Panc1 (cell line): ENCODE results near the gene PSD4. TPM values are rescaled to one million over a fixed set of nuclear protein-coding genes. Genes with fewer than 3 reads are reported as not detected.

Source experiments
- ATAC-seq: fragments of 200-7000 bp; cut with Tn5 transposase; 2 replicates; pipeline ENCODE4 v1.9.1; 2020; ENCODE audit warnings: mild to moderate bottlenecking, moderate library complexity
- BruUV-seq: library from RNA; stranded (reverse); fragments of 400-500 nt; replicated peaks from 2 replicates; lab custom pipeline; 2021; lab: Mats Ljungman, UMichigan
- CTCF ChIA-PET: fragments of 300-600 bp; sonication (Branson Sonifier 250); formaldehyde crosslinking; loops from one replicate; lab custom pipeline; 2022; ENCODE audit warnings: antibody characterized with exemption; lab: Charles Lee
- POLR2A ChIA-PET: fragments of 300-600 bp; sonication (Branson Sonifier 250); formaldehyde crosslinking; loops from one replicate; lab custom pipeline; 2022; ENCODE audit warnings: antibody characterized with exemption; lab: Charles Lee
- DNase-seq: peaks from one replicate; pipeline ENCODE4 v3.0.0-alpha.2; 2010; ENCODE audit warnings: low read depth, low spot score
- H3K27ac ChIP-seq: 2 replicates; pipeline ENCODE4 v1.5.1; 2011; ENCODE audit warnings: mild to moderate bottlenecking, low read length, inconsistent platforms
- H3K27me3 ChIP-seq: fragments of 200-500 bp; sonication (Bioruptor generic); 2 replicates; pipeline ENCODE4 v1.6.0; 2014; ENCODE audit warnings: low read length, inconsistent platforms; ENCODE audit not compliant: control insufficient read depth, insufficient read depth
- H3K36me3 ChIP-seq: fragments of 200-500 bp; sonication (Bioruptor generic); 2 replicates; pipeline ENCODE4 v1.5.1; 2014; ENCODE audit warnings: inconsistent platforms, mild to moderate bottlenecking, low read length, moderate library complexity; ENCODE audit not compliant: control insufficient read depth, insufficient read depth
- H3K4me1 ChIP-seq: 2 replicates; pipeline ENCODE4 v1.5.1; 2011; ENCODE audit warnings: inconsistent platforms, mild to moderate bottlenecking, low read length, moderate library complexity; ENCODE audit not compliant: control insufficient read depth, insufficient read depth
- H3K4me3 ChIP-seq, 2 experiments: 2 replicates each; pipeline ENCODE4 v1.5.1; 2011 to 2012; ENCODE audit warnings: low read depth in 2 of 2, low read length in 2 of 2, mild to moderate bottlenecking in 2 of 2, inconsistent platforms in 1 of 2, moderate library complexity in 1 of 2
- H3K9me3 ChIP-seq: fragments of 200-500 bp; sonication (Bioruptor generic); 2 replicates; pipeline ENCODE4 v1.5.1; 2014; ENCODE audit warnings: low read depth, mild to moderate bottlenecking, inconsistent platforms, low read length, moderate library complexity; ENCODE audit not compliant: control insufficient read depth, insufficient read depth
- POLR2AphosphoS5 ChIP-seq: IDR thresholded peaks from 2 replicates; pipeline ENCODE4 v1.6.1; 2012; ENCODE audit warnings: mild to moderate bottlenecking, low read depth, low read length, moderate library complexity
- SIN3A ChIP-seq: IDR thresholded peaks from 2 replicates; pipeline ENCODE4 v1.6.1; 2012; ENCODE audit warnings: low read depth, mild to moderate bottlenecking, low read length, moderate library complexity, borderline replicate concordance; ENCODE audit not compliant: insufficient read depth
- TCF7L2 ChIP-seq: IDR thresholded peaks from 2 replicates; pipeline ENCODE4 v1.6.1; 2011; ENCODE audit warnings: mild to moderate bottlenecking, low read depth, low read length, inconsistent platforms
- in situ Hi-C: cut with HindIII; loops from 2 replicates; pipeline ENCODE4 v1.10.0; 2016; ENCODE audit warnings: low sequenced_read_pairs, low pct_unique_long_range_greater_than_20kb
- intact Hi-C: fragments of 100-400 bp; cut with micrococcal nuclease; formaldehyde crosslinking; loops from one replicate; pipeline ENCODE4 v1.10.0; 2022; ENCODE audit not compliant: unreplicated experiment
- total RNA-seq: library from RNA; stranded (reverse); gene quantifications from one replicate; pipeline ENCODE4 v1.2.1, GENCODE V29; 2021; ENCODE audit not compliant: unreplicated experiment
- TF ChIP-seq, protein P1 (sequence below): fragments of 450-650 bp; IDR thresholded peaks from 2 replicates; pipeline ENCODE4 v1.5.1; 2017; ENCODE audit warnings: mild to moderate bottlenecking
- TF ChIP-seq, protein P2 (sequence below), 2 experiments: IDR thresholded peaks; 2 replicates each; pipeline ENCODE4 v1.6.1; 2011 to 2012; ENCODE audit warnings: low read depth in 2 of 2, control low read depth in 1 of 2, low read length in 1 of 2, mild to moderate bottlenecking in 1 of 2, moderate library complexity in 1 of 2; ENCODE audit not compliant: insufficient read depth in 1 of 2

The PSD4 gene
- total RNA-seq, 1 experiment from 2014 or later, result 3.6 TPM

DNA sequence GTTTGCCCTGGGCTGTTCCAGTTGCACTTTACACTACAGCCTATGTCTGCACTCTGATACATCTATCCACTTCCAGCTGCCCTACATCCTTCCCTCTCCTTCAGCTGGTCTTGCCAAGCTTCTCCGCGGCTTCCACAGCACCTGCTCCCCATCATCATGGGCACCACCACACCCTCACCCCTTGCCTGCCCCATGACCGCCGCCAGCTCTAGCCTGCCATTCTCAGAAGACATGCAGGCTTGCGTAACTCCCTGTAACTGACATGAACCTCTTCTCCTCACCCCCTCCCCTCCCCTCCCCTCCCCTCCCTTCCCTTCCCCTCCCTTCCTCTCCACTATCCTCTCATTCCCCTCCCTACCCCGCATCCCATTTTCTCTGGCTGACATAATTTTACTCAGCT, 59.0 kb downstream of the PSD4 start:
- Histone ChIP-seq H3K4me1 (no peaks in the 10 kb centered on the region), H3K4me3 (no peak overlapping the region), H3K9me3 (no peaks in the 10 kb centered on the region), H3K27ac (no peak overlapping the region), H3K27me3 (no peaks in the 10 kb centered on the region), H3K36me3 (no peaks in the 10 kb centered on the region)
- intact Hi-C loops (no loop called here), in situ Hi-C loops (no loop called here)
- ChIA-PET POLR2A (no interaction called here), CTCF (no interaction called here)
- ATAC-seq, result no peak
- no peak for TF ChIP-seq TCF7L2
- TF ChIP-seq SIN3A, result no peak
- TF ChIP-seq POLR2AphosphoS5, result no peak
- TF ChIP-seq, protein P1, sequence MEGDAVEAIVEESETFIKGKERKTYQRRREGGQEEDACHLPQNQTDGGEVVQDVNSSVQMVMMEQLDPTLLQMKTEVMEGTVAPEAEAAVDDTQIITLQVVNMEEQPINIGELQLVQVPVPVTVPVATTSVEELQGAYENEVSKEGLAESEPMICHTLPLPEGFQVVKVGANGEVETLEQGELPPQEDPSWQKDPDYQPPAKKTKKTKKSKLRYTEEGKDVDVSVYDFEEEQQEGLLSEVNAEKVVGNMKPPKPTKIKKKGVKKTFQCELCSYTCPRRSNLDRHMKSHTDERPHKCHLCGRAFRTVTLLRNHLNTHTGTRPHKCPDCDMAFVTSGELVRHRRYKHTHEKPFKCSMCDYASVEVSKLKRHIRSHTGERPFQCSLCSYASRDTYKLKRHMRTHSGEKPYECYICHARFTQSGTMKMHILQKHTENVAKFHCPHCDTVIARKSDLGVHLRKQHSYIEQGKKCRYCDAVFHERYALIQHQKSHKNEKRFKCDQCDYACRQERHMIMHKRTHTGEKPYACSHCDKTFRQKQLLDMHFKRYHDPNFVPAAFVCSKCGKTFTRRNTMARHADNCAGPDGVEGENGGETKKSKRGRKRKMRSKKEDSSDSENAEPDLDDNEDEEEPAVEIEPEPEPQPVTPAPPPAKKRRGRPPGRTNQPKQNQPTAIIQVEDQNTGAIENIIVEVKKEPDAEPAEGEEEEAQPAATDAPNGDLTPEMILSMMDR, result no peak
- TF ChIP-seq, protein P2, sequence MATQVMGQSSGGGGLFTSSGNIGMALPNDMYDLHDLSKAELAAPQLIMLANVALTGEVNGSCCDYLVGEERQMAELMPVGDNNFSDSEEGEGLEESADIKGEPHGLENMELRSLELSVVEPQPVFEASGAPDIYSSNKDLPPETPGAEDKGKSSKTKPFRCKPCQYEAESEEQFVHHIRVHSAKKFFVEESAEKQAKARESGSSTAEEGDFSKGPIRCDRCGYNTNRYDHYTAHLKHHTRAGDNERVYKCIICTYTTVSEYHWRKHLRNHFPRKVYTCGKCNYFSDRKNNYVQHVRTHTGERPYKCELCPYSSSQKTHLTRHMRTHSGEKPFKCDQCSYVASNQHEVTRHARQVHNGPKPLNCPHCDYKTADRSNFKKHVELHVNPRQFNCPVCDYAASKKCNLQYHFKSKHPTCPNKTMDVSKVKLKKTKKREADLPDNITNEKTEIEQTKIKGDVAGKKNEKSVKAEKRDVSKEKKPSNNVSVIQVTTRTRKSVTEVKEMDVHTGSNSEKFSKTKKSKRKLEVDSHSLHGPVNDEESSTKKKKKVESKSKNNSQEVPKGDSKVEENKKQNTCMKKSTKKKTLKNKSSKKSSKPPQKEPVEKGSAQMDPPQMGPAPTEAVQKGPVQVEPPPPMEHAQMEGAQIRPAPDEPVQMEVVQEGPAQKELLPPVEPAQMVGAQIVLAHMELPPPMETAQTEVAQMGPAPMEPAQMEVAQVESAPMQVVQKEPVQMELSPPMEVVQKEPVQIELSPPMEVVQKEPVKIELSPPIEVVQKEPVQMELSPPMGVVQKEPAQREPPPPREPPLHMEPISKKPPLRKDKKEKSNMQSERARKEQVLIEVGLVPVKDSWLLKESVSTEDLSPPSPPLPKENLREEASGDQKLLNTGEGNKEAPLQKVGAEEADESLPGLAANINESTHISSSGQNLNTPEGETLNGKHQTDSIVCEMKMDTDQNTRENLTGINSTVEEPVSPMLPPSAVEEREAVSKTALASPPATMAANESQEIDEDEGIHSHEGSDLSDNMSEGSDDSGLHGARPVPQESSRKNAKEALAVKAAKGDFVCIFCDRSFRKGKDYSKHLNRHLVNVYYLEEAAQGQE (IDR thresholded peaks at IDR 0.05; ENCODE audit: insufficient read depth in 1 of 2, low read depth in 2 of 2, low read length in 1 of 2), result no peak
- BruUV-seq, result no TSS peak
- DNase-seq, result no peak

DNA sequence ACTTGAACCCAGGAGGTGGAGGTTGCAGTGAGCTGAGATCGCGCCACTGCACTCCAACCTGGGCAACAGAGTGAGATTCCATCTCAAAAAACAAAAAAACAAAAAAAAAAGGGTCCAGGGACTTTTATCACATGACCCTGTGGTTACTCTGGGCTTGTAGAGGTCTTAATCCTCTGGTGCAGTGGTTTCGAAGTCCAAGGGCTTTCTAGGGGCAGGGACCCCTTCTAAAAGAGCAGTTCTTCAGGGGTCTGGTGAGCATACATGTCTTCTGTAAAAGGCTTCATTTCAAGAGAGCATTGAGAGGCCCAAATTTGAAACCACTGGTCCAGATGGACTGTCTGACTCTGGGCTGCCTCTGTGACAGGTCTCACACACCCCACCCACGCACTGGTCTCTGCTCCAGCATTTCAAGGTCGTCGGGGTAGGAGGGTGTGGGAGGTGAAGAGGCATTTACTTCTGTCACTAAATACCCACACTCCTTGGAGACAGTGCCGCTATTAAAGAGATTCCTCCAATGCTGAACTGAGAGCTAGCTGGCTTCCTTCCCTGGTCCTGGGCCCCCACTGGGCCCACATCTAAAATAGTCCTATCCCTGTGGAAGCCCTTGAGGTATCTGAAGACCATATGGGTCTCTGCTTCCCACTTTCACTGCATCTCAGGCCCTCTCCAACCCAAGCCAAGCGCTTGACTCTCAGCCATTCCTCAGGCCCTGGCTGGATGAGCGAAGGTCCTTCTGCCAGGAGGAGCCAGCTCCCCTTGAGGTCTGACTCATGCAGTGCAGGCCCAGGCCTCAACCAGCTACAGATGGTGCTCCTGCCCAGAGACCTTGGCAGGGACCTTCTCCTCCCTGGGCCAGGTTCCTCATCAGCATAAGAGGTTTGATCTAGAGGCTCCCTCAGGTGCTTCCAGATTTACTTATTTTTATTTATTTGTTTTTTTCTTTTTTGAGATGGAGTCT, 60.1 kb downstream of the PSD4 start:
- POLR2A ChIA-PET, result no interaction called here
- peak; percentile 44; the same call in 1 of the 2 replicates for ATAC-seq
- in situ Hi-C loops, result no loop called here

More for the DNA sequence above, 60.1 kb downstream of the PSD4 start:
- Histone ChIP-seq H3K36me3 (no peaks in the 10 kb centered on the region), H3K4me1 (no peaks in the 10 kb centered on the region), H3K4me3 (no peak overlapping the region), H3K9me3 (no peaks in the 10 kb centered on the region), H3K27me3 (no peaks in the 10 kb centered on the region), H3K27ac (no peak overlapping the region)
- intact Hi-C loops, result no loop called here
- TF ChIP-seq, protein P1, result no peak
- TF ChIP-seq POLR2AphosphoS5, result no peak
- TF ChIP-seq, protein P2 (IDR thresholded peaks at IDR 0.05; ENCODE audit: insufficient read depth in 1 of 2, low read depth in 2 of 2, low read length in 1 of 2), result no peak
- no peak for TF ChIP-seq SIN3A
- no peak for DNase-seq
- CTCF ChIA-PET, result interaction anchor here (0.6 to 0.7 kb wide), 2 partner anchors 466 to 1301 kb away, joined by 5 to 9 read pairs; no protein-coding TSS in a partner anchor
- no TSS peak for BruUV-seq
